Urinary bladder (tissue), 4 donors: ENCODE measurements around the gene DYNC1I1. TPM values are rescaled to one million over a fixed set of nuclear protein-coding genes. Genes with fewer than 3 reads are reported as not detected.

Experiments
- DNase-seq: peaks from one replicate; pipeline ENCODE4 v3.0.0-alpha.2; 2015; ENCODE audit errors: extremely low spot score
- H3K27ac ChIP-seq: one replicate; pipeline ENCODE4 v1.5.1; 2013; ENCODE audit warnings: low read depth, mild to moderate bottlenecking, moderate library complexity
- H3K36me3 ChIP-seq: one replicate; pipeline ENCODE4 v1.6.1; 2013; ENCODE audit warnings: mild to moderate bottlenecking, moderate library complexity; ENCODE audit not compliant: insufficient read depth
- H3K4me1 ChIP-seq: one replicate; pipeline ENCODE4 v1.6.1; 2013; ENCODE audit warnings: mild to moderate bottlenecking, moderate library complexity; ENCODE audit not compliant: insufficient read depth
- H3K4me3 ChIP-seq: one replicate; pipeline ENCODE4 v1.5.1; 2013; ENCODE audit warnings: low read depth, low read length
- WGBS: extraction: QIAGEN DNeasy Blood & Tissue Kit; methylation state at CpG from one replicate; pipeline ENCODE4 v1.1.7; 2013; 5-methylcytosine and 5-hydroxymethylcytosine counted together
- polyA plus RNA-seq: library from polyadenylated mRNA; stranded (reverse); fragments of 200-250 nt; gene quantifications from one replicate; pipeline ENCODE4 v1.2.3, GENCODE V29; 2013
- total RNA-seq: library from RNA; depleted of rRNA; stranded (reverse); fragments of >200 nt; gene quantifications from one replicate; pipeline ENCODE4 v1.2.3, GENCODE V29; 2014
- donor health status: healthy with polysubstance abuse.
- donor health status: healthy.

DYNC1I1 gene
- total and polyA plus RNA-seq, 2 donors, result 2.2 to 34.4 TPM

DNA sequence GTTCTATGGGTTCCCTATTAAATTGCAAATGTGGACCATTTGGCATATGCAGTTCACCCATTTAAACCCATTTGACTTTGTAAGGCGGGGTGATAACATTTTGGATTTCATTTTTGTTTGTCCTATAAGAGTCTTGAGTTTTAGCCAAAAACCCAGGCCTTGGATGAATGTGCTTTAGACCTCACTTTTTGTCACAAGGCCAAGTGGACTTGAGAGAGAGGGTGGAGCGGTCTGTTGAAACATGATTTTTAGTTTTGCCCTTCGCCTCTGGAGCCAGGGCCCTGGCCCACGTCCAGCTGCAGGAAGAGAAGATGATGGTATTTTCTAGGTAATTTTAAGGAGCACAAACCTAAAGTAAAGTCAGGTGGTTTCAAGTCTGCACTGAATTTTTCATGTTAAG, 289.5 kb downstream of the DYNC1I1 start:
- peak; percentile 33 for DNase-seq
- Histone ChIP-seq H3K4me1 (no peaks in the 10 kb centered on the region), H3K36me3 (no peaks in the 10 kb centered on the region), H3K27ac (no peak overlapping the region), H3K4me3 (no peak overlapping the region)
- 27% methylated on average over 4 of the region's 4 CpGs for whole genome bisulfite sequencing

DNA sequence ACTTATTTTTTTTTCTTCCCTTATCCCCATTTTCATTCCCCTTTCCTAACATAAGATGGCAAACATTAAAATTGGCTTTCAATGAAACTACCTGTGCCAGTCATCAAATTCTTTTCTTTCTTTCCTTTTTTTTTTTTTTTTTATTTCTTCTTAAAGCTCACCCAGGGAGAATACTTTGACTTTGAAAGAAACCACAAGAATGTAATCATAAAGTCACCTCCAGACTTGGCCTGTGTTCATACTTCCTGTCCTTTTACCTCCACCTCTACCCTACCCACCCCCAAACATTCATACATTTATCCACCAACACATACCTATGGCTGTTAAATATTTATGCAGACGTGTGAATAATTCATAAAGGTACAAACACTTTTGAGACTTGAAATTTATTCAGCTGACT, 295.0 kb downstream of the DYNC1I1 start:
- DNase-seq, result no peak
- 33% methylated on average over 1 of the region's 1 CpG for WGBS

DNA sequence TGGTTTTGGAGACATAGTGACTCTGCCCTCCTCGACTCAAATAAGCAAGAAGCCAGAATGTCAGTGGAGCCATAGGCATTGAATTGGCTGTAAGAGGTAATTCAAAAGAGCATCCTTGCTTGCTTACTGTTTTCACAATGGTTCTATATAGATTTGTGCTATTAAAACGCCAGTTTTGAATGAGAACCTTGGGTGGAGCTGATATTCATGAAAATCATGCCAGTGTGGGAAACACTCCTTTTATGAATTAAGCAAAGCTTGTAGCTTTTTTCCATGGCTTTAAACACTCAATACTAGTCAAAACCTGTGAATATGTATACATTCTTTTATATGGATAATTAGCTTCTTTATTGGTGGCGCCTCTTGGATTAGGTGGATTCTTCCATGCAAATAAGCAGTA, 297.0 kb downstream of the DYNC1I1 start:
- no peak overlapping the region for H3K4me3 ChIP-seq
- DNase-seq, result no peak
- H3K27ac ChIP-seq, result no peak overlapping the region
- WGBS, result 89% methylated on average over 3 of the region's 3 CpGs
- H3K4me1 ChIP-seq, result no peaks in the 10 kb centered on the region
- H3K36me3 ChIP-seq, result no peaks in the 10 kb centered on the region

More for the DNA sequence above, 295.0 kb downstream of the DYNC1I1 start:
- H3K36me3 ChIP-seq, result no peaks in the 10 kb centered on the region
- no peak overlapping the region for H3K27ac ChIP-seq
- H3K4me1 ChIP-seq, result no peaks in the 10 kb centered on the region
- H3K4me3 ChIP-seq, result no peak overlapping the region

DNA sequence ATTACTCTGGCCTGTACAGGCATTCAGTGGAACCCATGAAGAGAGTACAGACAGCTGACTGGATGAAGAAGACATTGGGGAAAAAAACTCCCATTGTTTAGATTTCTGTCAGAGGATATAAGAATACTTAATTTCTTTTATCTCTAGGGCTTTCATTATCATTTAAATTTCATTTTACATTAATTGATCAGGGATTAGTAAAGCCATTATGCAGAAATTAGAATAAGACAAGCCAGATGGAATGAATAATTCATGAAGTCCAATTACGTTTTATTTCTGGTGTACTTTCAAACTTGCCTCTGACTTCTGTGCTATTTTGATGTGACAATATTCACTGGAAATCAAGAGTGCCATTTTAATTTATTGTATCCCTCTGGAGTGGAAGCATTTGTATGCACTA, 302.5 kb downstream of the DYNC1I1 start:
- Histone ChIP-seq H3K27ac (no peak overlapping the region), H3K4me3 (no peak overlapping the region), H3K4me1 (no peaks in the 10 kb centered on the region), H3K36me3 (no peaks in the 10 kb centered on the region)
- DNase-seq, result no peak
- WGBS, result 71% methylated on average over 1 of the region's 1 CpG

DNA sequence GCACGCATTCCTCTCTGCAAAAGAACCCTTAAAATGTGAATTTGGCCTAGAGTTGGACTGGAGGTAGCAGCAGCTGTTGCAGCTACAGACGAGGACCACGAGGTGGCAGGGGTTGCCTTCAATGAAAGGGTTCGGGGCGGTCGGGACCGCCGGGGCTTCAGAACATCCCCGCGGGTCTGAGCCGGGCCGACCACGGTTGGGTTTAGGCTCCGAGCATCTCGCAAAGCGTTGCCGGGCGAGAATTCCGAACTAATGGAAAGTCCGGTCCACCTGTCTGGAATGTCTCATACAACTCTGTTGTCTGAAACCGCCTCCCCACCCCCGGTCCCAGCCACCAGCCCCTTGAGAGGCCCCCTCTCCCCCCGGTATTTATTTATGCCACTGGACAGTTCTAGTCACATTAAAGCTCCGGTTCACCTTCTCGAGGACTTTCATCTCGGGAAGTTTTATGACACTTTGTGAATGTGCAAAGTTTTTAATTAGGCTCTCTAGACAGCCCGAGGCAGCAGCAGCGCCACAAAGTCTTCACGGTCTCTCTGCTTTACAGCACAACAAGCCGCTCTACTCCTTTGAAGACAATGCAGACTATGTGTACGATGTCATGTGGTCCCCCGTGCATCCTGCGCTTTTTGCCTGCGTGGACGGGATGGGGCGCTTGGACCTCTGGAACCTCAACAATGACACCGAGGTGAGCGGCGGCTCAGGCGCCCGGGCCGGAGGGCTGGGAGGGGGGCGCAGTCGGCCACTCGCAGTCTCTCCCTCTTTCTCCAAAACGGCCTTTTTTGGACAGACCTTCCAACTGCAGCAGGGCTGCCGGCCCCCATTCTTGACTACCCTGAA, 303.4 kb downstream of the DYNC1I1 start:
- DNase-seq, result peak; percentile 25
- Histone ChIP-seq H3K36me3 (no peaks in the 10 kb centered on the region), H3K4me3 (peak overlapping the region; percentile 31), H3K27ac (no peak overlapping the region), H3K4me1 (no peaks in the 10 kb centered on the region)
- 4% methylated on average over 47 of the region's 47 CpGs for WGBS

DNA sequence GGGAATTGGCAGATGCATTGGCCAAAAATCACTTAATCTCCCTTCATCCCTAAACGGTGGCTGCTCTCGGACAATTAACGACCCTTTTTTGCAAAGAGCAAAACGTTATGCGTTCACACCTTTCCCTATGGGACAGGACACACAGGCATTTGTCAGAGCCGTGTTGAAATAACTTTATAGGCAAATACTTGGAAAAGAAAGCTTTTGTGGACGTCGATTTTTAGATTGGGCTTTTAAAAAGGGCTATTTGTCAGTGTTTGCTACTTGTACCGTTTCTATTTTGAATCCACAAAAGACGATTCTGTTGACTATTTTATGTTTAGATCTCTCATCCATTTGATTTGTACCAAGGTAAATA, 304.0 kb downstream of the DYNC1I1 start:
- 19% methylated on average over 10 of the region's 10 CpGs for WGBS
- H3K4me3 ChIP-seq, result peak overlapping the region; percentile 31
- H3K4me1 ChIP-seq, result no peaks in the 10 kb centered on the region
- no peak overlapping the region for H3K27ac ChIP-seq
- DNase-seq, result no peak
- H3K36me3 ChIP-seq, result no peaks in the 10 kb centered on the region

DNA sequence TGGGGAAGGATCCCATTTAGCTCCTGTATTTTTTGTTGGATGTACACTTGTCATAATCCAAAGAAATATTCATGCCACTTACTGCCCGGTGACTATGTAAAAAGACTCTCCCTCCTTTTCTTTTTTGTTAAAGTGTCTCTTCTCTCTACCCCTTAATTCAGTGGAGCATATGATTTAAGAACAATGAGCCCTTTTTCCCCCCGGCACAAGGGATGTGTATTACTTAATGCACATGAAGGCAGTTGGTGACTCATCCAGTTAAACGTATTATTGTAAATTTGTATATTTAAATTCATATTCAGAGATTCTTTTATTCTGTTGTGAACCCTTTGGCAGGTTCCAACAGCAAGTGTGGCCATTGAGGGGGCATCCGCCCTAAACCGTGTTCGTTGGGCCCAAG, 307.7 kb downstream of the DYNC1I1 start:
- DNase-seq, result no peak
- 80% methylated on average over 6 of the region's 6 CpGs for WGBS
- Histone ChIP-seq H3K27ac (no peak overlapping the region), H3K36me3 (no peaks in the 10 kb centered on the region), H3K4me1 (no peaks in the 10 kb centered on the region), H3K4me3 (no peak overlapping the region)

DNA sequence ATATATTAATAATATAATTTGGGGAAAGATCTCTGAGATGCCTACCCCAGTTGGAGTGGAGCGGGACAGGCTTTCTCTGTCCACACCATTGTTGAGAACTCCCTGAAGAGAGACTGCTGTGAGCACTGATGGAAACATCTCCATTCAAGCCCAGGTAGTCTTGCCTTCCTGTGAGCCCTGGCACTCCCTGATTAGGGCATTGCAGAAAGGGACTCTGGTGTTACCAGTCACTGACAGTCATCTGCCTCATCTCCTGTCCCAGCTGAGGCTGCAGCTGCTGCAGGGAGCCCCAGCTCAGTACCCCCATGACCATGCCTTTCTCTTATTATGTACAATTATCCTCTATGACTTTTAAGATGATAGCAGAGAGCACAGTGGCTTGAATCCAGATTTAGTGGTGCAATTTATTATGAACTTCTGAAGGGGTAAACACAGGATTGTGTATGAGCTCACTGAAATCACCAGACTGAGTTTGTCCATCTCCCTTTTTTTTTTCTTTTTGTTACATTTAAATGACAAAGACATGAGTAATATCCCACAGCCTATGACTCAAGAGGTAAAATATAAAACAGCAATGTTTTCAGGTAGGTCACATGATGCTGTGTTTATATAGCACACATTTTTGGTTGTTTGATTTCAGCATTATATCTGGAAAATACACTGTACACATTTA, 312.7 kb downstream of the DYNC1I1 start:
- no peak for DNase-seq
- H3K4me3 ChIP-seq, result no peak overlapping the region
- no peaks in the 10 kb centered on the region for H3K4me1 ChIP-seq
- 93% methylated on average over 1 of the region's 1 CpG for WGBS
- no peak overlapping the region for H3K27ac ChIP-seq
- no peaks in the 10 kb centered on the region for H3K36me3 ChIP-seq

DNA sequence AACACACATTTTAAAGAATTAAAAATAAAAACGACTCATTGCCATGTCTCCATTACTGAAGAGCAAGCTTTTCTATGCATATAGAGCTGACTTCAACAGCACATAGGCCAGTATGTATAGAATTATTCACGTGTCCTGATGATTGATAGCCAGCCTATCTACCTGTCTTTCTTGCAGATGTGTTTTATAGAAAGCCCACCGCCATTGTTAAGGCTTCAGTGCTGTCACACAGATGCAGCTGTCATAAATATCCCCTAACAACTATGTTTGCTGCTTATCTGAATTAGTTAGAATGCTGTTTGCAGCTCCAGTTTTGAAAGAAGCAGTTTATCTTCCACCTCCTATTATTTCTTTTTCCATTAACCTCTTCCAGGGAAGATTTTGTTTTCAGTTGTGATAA, 313.6 kb downstream of the DYNC1I1 start:
- Histone ChIP-seq H3K27ac (no peak overlapping the region), H3K4me1 (no peaks in the 10 kb centered on the region), H3K36me3 (no peaks in the 10 kb centered on the region), H3K4me3 (no peak overlapping the region)
- 72% methylated on average over 3 of the region's 3 CpGs for WGBS
- DNase-seq, result no peak

DNA sequence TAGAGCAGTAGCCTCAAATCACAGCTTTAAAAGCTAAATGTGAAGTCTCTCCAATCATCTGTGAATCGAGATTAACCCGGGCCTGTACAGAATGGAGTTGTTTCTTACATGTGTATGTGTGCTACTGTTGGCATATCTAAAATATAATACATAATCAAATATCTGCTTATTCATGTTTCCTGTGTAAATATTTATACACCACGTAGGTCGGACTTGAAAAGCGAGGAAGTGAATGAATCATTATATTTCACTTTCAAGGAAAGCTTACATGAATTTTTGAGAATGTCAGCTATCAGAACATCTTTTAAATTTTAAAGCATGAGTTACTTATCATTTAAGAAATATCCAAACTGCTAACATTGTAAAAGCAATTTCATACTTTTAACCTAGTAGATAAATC, 316.2 kb downstream of the DYNC1I1 start:
- H3K36me3 ChIP-seq, result no peaks in the 10 kb centered on the region
- H3K4me3 ChIP-seq, result no peak overlapping the region
- no peak for DNase-seq
- no peaks in the 10 kb centered on the region for H3K4me1 ChIP-seq
- WGBS, result 66% methylated on average over 5 of the region's 5 CpGs
- no peak overlapping the region for H3K27ac ChIP-seq

DNA sequence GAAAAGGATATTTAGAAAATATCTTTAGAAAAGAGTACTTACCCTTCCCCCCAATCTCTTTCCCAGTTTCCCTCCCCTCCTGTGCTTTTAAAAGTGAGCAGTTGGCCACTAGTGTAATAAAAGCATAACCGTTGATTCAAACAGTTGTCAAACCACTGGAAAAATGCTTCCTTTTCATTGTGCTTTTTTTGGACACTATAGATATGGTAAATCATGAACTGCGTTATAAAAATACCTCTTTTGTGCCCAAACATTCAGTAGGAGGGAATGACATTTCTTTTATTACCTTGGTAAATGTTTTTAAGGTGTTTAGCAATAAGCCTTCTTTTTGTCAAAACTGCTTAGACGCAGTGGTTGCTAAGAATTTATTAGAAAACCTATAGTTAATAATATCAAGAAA, 317.2 kb downstream of the DYNC1I1 start:
- H3K4me1 ChIP-seq, result no peaks in the 10 kb centered on the region
- H3K36me3 ChIP-seq, result no peaks in the 10 kb centered on the region
- DNase-seq, result no peak
- WGBS, result 53% methylated on average over 3 of the region's 3 CpGs
- no peak overlapping the region for H3K4me3 ChIP-seq
- no peak overlapping the region for H3K27ac ChIP-seq

DNA sequence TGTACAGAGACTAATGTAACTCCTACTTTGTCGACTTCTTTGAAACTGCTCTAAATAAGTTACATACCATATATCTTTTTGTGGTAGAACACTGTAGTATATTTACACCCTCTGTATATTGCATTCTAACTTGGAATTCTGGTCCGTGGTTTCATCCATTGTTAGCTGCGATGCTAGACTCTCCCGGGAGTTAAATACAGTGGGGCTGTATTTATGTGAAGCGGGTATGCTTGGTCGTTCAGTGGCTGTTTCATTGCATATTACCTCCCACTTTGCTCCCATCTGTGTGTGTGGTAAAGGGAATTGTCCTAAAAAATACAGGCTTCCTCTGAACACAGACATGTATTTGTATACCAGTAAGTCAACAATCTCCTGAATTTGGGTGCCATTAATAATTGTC, 318.4 kb downstream of the DYNC1I1 start:
- Histone ChIP-seq H3K4me1 (no peaks in the 10 kb centered on the region), H3K36me3 (no peaks in the 10 kb centered on the region), H3K4me3 (no peak overlapping the region), H3K27ac (no peak overlapping the region)
- WGBS, result 69% methylated on average over 6 of the region's 6 CpGs
- no peak for DNase-seq

DNA sequence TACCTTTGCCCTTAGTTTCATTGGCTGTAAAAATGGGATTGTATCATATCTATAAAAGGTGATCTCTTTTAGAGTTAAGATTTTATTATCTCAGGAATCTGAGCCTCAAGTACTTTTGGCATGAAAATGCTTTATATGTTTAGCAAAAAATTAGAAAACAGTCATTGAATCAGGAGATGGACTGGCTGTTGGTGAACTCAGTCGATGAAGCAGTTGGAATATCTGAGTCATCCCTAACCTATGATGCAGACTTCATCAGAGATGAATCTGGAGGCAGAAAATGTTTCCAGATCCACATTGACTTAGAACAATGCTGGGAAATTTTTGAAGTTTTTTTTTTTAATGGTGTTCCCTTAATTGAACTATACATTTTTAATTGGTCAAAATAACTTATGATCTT, 321.1 kb downstream of the DYNC1I1 start:
- no peak overlapping the region for H3K4me3 ChIP-seq
- 30% methylated on average over 1 of the region's 1 CpG for WGBS
- DNase-seq, result no peak
- no peak overlapping the region for H3K27ac ChIP-seq
- no peaks in the 10 kb centered on the region for H3K4me1 ChIP-seq
- H3K36me3 ChIP-seq, result no peaks in the 10 kb centered on the region

DNA sequence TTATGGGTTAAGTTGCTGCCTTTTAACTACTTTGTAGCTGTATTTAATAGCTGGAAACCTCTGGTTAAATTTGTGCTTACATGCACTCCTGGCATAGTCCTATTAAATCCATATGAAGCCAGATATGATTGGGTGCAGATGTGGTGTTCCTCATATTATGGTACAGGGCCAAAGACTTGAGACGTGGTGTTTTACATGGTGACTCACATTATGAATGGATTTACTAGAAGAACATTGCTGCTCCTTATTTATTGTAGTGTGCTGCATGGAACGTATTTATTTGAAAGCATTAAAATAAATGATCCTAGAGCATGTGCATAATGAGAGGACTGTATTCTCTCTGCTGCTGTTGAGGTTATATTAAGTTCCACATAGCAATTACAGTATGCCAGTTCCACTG, 325.5 kb downstream of the DYNC1I1 start:
- Histone ChIP-seq H3K4me3 (no peak overlapping the region), H3K36me3 (no peaks in the 10 kb centered on the region), H3K4me1 (no peaks in the 10 kb centered on the region), H3K27ac (no peak overlapping the region)
- 40% methylated on average over 2 of the region's 2 CpGs for WGBS
- no peak for DNase-seq
